Naive thymus-derived CD4-positive, alpha-beta T cell (primary cell): ENCODE data around the gene CLCA4. TPM values are rescaled to one million over a fixed set of nuclear protein-coding genes. Genes with fewer than 3 reads are reported as not detected.

Source experiments
- ATAC-seq: fragments of 150-1000 bp; cut with Tn5 transposase; 2 replicates; pipeline ENCODE4 v1.10.0; 2021; ENCODE audit warnings: mild to moderate bottlenecking, moderate library complexity
- CTCF ChIA-PET: fragments of 350-600 bp; sonication (Branson Sonifier 250); formaldehyde crosslinking; loops from one replicate; lab custom pipeline; 2021; ENCODE audit warnings: antibody characterized with exemption; lab: Charles Lee
- POLR2A ChIA-PET: fragments of 350-600 bp; sonication (Branson Sonifier 250); formaldehyde crosslinking; loops from one replicate; lab custom pipeline; 2021; ENCODE audit warnings: antibody characterized with exemption, inconsistent platforms; lab: Charles Lee
- DNase-seq, 9 donors: peaks; one replicate each; pipeline versions ENCODE4 v3.0.0 to v3.0.0-alpha.2; 2020 to 2022; ENCODE audit warnings: mixed read lengths in 1 of 9
- H3K27ac ChIP-seq: one replicate; pipeline ENCODE4 v1.7.0; 2013; ENCODE audit warnings: mild to moderate bottlenecking, low read depth, low read length, moderate library complexity
- H3K27me3 ChIP-seq, 2 donors: one replicate each; pipeline ENCODE4 v1.7.0; 2013; ENCODE audit warnings: low read length in 2 of 2, mild to moderate bottlenecking in 2 of 2, moderate library complexity in 2 of 2; ENCODE audit not compliant: control insufficient read depth in 2 of 2, insufficient read depth in 2 of 2
- H3K36me3 ChIP-seq, 3 experiments: 1 replicate in 2 of 3; 2 replicates in 1 of 3; pipeline ENCODE4 v1.7.0; 2013; ENCODE audit warnings: low read length in 3 of 3, mild to moderate bottlenecking in 3 of 3, moderate library complexity in 1 of 3; ENCODE audit not compliant: insufficient read depth in 3 of 3, control insufficient read depth in 2 of 3
- H3K4me1 ChIP-seq, 2 donors: one replicate each; pipeline ENCODE4 v1.7.0; 2013; ENCODE audit warnings: low read length in 2 of 2, mild to moderate bottlenecking in 2 of 2, moderate library complexity in 1 of 2; ENCODE audit not compliant: control insufficient read depth in 2 of 2, insufficient read depth in 2 of 2
- H3K4me3 ChIP-seq: 2 replicates; pipeline ENCODE4 v1.7.0; 2013; ENCODE audit warnings: mild to moderate bottlenecking, low read length
- H3K9me3 ChIP-seq, 3 experiments: 1 replicate in 2 of 3; 2 replicates in 1 of 3; pipeline ENCODE4 v1.7.0; 2013; ENCODE audit warnings: low read length in 3 of 3; ENCODE audit not compliant: control insufficient read depth in 2 of 3
- H3K27ac Mint-ChIP-seq, 9 donors: one replicate each; pipeline ENCODE4 v1.8.0; 2020 to 2022; ENCODE audit warnings: mixed read lengths in 9 of 9, mild to moderate bottlenecking in 8 of 9, moderate library complexity in 5 of 9, inconsistent platforms in 2 of 9
- H3K27me3 Mint-ChIP-seq, 5 donors: one replicate each; pipeline ENCODE4 v1.8.0; 2021 to 2022; ENCODE audit warnings: mixed read lengths in 5 of 5, mild to moderate bottlenecking in 1 of 5
- H3K36me3 Mint-ChIP-seq, 5 donors: one replicate each; pipeline ENCODE4 v1.8.0; 2020 to 2022; ENCODE audit warnings: mixed read lengths in 5 of 5, mild to moderate bottlenecking in 3 of 5, inconsistent platforms in 1 of 5
- H3K4me1 Mint-ChIP-seq, 7 donors: one replicate each; pipeline ENCODE4 v1.8.0; 2020 to 2022; ENCODE audit warnings: mixed read lengths in 7 of 7, mild to moderate bottlenecking in 3 of 7, inconsistent platforms in 1 of 7
- H3K4me3 Mint-ChIP-seq, 10 donors: one replicate each; pipeline ENCODE4 v1.8.0; 2020 to 2022; ENCODE audit warnings: mild to moderate bottlenecking in 10 of 10, mixed read lengths in 10 of 10, moderate library complexity in 6 of 10, inconsistent platforms in 2 of 10
- H3K9me3 Mint-ChIP-seq, 11 donors: one replicate each; pipeline ENCODE4 v1.8.0; 2020 to 2022; ENCODE audit warnings: mixed read lengths in 11 of 11, mild to moderate bottlenecking in 4 of 11, inconsistent platforms in 1 of 11, moderate library complexity in 1 of 11
- intact Hi-C, 2 donors: fragments of 100-400 bp; cut with micrococcal nuclease; formaldehyde crosslinking; loops; one replicate each; pipeline ENCODE4 v1.15.1; 2023
- polyA plus RNA-seq, 2 donors: library from polyadenylated mRNA; unstranded; fragments of 300-500 nt; fragmentation: Illumina TruSeq; gene quantifications; one replicate each; pipeline ENCODE4 v1.2.3, GENCODE V29; 2021
- total RNA-seq, 6 experiments: library from RNA in 5 of 6; stranded (reverse) in 5 of 6; gene quantifications; 1 replicate in 5 of 6; 2 replicates in 1 of 6; pipeline ENCODE4 v1.2.3 and lab custom pipeline; 2021 to 2026

CLCA4 gene
- total and polyA plus RNA-seq, 7 experiments from 2014 or later = not detected

- Histone ChIP-seq H3K9me3 (no peaks in the 10 kb centered on the region), H3K36me3 (no peaks in the 10 kb centered on the region), H3K27me3 (no peaks in the 10 kb centered on the region), H3K4me3 (no peak overlapping the region), H3K4me1 (no peaks in the 10 kb centered on the region), H3K27ac (no peak overlapping the region)
- Mint-ChIP-seq H3K36me3 (peaks cover 0 to 3% (median 0%) of the 10 kb centered on the region in 5 donors), H3K9me3 (peaks cover 0 to 9% (median 6%) of the 10 kb centered on the region in 11 donors), H3K4me3 (no peak overlapping the region), H3K27me3 (peaks cover 0 to 37% (median 33%) of the 10 kb centered on the region in 5 donors), H3K27ac (no peak overlapping the region), H3K4me1 (no peaks in the 10 kb centered on the region)
- CTCF ChIA-PET = no interaction called here
- POLR2A ChIA-PET = no interaction called here
- ATAC-seq (no peak), DNase-seq (no peak)
- intact Hi-C loops = no loop called here
Observed at GRCh38 chr1:86563849-86564248, 17.0 kb downstream of the CLCA4 start.

- Histone ChIP-seq H3K27ac (no peak overlapping the region), H3K4me1 (no peaks in the 10 kb centered on the region), H3K27me3 (no peaks in the 10 kb centered on the region), H3K36me3 (no peaks in the 10 kb centered on the region), H3K9me3 (no peaks in the 10 kb centered on the region), H3K4me3 (no peak overlapping the region)
- intact Hi-C loops = no loop called here
- ChIA-PET CTCF (no interaction called here), POLR2A (no interaction called here)
- Mint-ChIP-seq H3K27me3 (peaks cover 8 to 32% (median 18%) of the 10 kb centered on the region in 5 donors), H3K36me3 (no peaks in the 10 kb centered on the region), H3K27ac (no peak overlapping the region), H3K9me3 (no peaks in the 10 kb centered on the region), H3K4me3 (no peak overlapping the region), H3K4me1 (no peaks in the 10 kb centered on the region)
- DNase-seq (no peak), ATAC-seq (no peak)
Observed at GRCh38 chr1:86567341-86567740, 20.5 kb downstream of the CLCA4 start.

DNA sequence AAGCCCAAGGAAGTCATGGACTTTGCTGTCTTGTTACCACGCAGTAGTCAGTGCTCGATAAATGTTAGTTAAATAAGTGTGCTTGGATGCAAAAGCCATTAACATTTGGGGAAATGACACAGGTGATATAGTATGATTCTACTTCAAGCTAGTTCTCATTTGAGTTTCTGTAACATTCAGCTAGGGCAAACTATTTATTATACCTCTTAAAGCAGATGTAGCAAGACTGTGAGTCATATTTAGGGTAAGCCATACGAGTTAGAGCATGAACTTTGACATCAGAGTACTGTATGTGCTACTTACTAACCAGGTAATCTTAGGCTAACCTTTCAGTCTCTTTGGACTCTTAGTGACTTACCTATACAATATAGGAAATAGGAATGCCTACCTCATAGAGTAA lies 21.0 kb downstream of the CLCA4 start:
- intact Hi-C loops = no loop called here
- Histone ChIP-seq H3K4me3 (no peak overlapping the region), H3K36me3 (no peaks in the 10 kb centered on the region), H3K27ac (no peak overlapping the region), H3K9me3 (no peaks in the 10 kb centered on the region), H3K27me3 (no peaks in the 10 kb centered on the region), H3K4me1 (no peaks in the 10 kb centered on the region)
- H3K4me1 Mint-ChIP-seq = no peaks in the 10 kb centered on the region
- POLR2A ChIA-PET = no interaction called here
- no peak overlapping the region for H3K27ac Mint-ChIP-seq
- no peak for ATAC-seq
- no peak overlapping the region for H3K4me3 Mint-ChIP-seq
- CTCF ChIA-PET = no interaction called here
- H3K36me3 Mint-ChIP-seq = no peaks in the 10 kb centered on the region
- H3K27me3 Mint-ChIP-seq = peaks cover 8 to 32% (median 16%) of the 10 kb centered on the region in 5 donors
- H3K9me3 Mint-ChIP-seq = no peaks in the 10 kb centered on the region
- DNase-seq = no peak

DNA sequence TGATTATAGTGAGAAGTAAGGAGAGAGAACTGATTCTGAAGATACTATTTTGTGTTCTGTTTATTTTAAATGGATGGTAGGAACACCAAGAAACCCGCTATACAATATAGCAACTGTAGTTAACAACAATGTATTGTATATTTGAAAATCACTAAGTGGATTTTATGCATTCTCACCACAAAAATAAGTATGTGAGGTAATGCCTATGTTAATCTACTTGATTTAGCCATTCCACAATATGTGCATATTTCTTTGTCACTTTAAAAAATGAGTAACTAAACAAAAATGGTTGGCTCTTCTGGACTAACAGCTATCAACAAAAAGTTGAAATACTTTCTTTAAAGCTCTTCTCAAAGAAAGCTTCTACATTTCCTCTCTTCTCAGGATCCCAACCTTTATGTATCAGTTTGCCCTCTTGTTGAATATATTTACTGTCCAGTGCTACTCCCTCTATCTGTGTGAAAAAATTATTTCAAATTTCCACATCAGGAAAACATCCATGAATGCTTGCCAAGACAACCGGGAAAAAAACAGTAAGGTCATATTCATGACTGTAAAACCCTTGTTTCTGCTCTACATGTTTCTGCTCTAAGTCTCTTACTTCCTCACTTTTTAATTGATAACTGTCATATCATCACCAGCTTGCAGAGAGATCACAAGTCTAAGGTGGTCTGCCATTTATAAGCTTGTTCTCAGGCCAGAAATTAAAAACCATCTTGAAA lies 27.0 kb downstream of the CLCA4 start:
- ChIA-PET POLR2A (no interaction called here), CTCF (no interaction called here)
- intact Hi-C loops = no loop called here
- peaks cover 9 to 36% (median 18%) of the 10 kb centered on the region in 5 donors for H3K27me3 Mint-ChIP-seq
- H3K4me3 Mint-ChIP-seq = no peak overlapping the region
- no peaks in the 10 kb centered on the region for H3K9me3 Mint-ChIP-seq
- no peaks in the 10 kb centered on the region for H3K4me1 ChIP-seq
- H3K9me3 ChIP-seq = no peaks in the 10 kb centered on the region
- no peaks in the 10 kb centered on the region for H3K4me1 Mint-ChIP-seq
- no peak for DNase-seq
- H3K27ac ChIP-seq = no peak overlapping the region
- ATAC-seq = no peak
- H3K27me3 ChIP-seq = peaks cover 0 to 3% of the 10 kb centered on the region in 2 donors
- H3K27ac Mint-ChIP-seq = no peak overlapping the region
- H3K36me3 Mint-ChIP-seq = no peaks in the 10 kb centered on the region
- H3K4me3 ChIP-seq = no peak overlapping the region
- H3K36me3 ChIP-seq = no peaks in the 10 kb centered on the region

GRCh38 chr1:86581231-86581630 lies 34.4 kb downstream of the CLCA4 start:
- Mint-ChIP-seq H3K4me3 (no peak overlapping the region), H3K36me3 (no peaks in the 10 kb centered on the region), H3K4me1 (no peaks in the 10 kb centered on the region), H3K27ac (no peak overlapping the region), H3K9me3 (no peaks in the 10 kb centered on the region), H3K27me3 (peaks cover 0 to 10% (median 4%) of the 10 kb centered on the region in 5 donors)
- ChIA-PET CTCF (no interaction called here), POLR2A (no interaction called here)
- intact Hi-C loops = no loop called here
- Histone ChIP-seq H3K27ac (no peak overlapping the region), H3K36me3 (no peaks in the 10 kb centered on the region), H3K9me3 (no peaks in the 10 kb centered on the region), H3K27me3 (no peaks in the 10 kb centered on the region), H3K4me3 (no peak overlapping the region), H3K4me1 (no peaks in the 10 kb centered on the region)
- ATAC-seq = no peak
- no peak for DNase-seq

GRCh38 chr1:86582161-86582560 lies 35.3 kb downstream of the CLCA4 start:
- ChIA-PET CTCF (no interaction called here), POLR2A (no interaction called here)
- no peaks in the 10 kb centered on the region for H3K27me3 ChIP-seq
- H3K36me3 ChIP-seq = no peaks in the 10 kb centered on the region
- Mint-ChIP-seq H3K27ac (no peak overlapping the region), H3K4me1 (no peaks in the 10 kb centered on the region), H3K27me3 (peaks cover 0 to 4% (median 0%) of the 10 kb centered on the region in 5 donors), H3K9me3 (no peaks in the 10 kb centered on the region), H3K4me3 (no peak overlapping the region), H3K36me3 (no peaks in the 10 kb centered on the region)
- DNase-seq (no peak), ATAC-seq (no peak)
- no peak overlapping the region for H3K4me3 ChIP-seq
- H3K4me1 ChIP-seq = no peaks in the 10 kb centered on the region
- H3K27ac ChIP-seq = no peak overlapping the region
- intact Hi-C loops = no loop called here
- H3K9me3 ChIP-seq = no peaks in the 10 kb centered on the region

DNA sequence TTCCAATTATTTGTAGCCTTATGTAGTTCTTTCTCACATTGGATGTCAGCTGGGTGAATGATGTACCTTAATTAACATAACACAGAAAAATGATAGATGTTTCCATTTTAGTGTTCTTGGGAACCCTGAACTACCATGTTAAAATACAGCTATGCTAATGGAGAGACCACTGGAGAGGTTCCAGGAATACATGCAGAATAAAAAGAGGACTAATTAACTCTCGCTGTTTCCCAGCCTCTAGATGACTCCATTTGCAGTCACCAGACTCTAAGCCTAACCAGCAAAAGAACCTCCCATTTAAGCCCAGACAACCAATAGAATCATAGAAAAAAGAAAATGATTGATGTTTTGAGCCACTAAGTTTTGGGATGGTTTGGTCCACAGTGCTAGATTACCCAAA lies 36.2 kb downstream of the CLCA4 start:
- Histone ChIP-seq H3K4me1 (no peaks in the 10 kb centered on the region), H3K27ac (no peak overlapping the region), H3K4me3 (no peak overlapping the region), H3K36me3 (no peaks in the 10 kb centered on the region), H3K9me3 (no peaks in the 10 kb centered on the region), H3K27me3 (no peaks in the 10 kb centered on the region)
- no peak overlapping the region for H3K27ac Mint-ChIP-seq
- H3K9me3 Mint-ChIP-seq = no peaks in the 10 kb centered on the region
- no peaks in the 10 kb centered on the region for H3K36me3 Mint-ChIP-seq
- no peak for ATAC-seq
- peaks cover 0 to 7% (median 0%) of the 10 kb centered on the region in 5 donors for H3K27me3 Mint-ChIP-seq
- H3K4me1 Mint-ChIP-seq = no peaks in the 10 kb centered on the region
- DNase-seq = no peak
- ChIA-PET CTCF (no interaction called here), POLR2A (no interaction called here)
- intact Hi-C loops = no loop called here
- H3K4me3 Mint-ChIP-seq = no peak overlapping the region
